ENCODE measurements around the gene SULT1C4.

Gene SULT1C4

GRCh38 chr2:108360776-108361468, 16.8 kb upstream of the SULT1C4 start:
- FAIRE-seq (no peak), DNase-seq (ENCODE audit: insufficient read length) (no peak)
- no peak for TF ChIP-seq POLR2AphosphoS5 (IDR thresholded peaks at IDR 0.05; ENCODE audit: low read depth, low read length)
- TF ChIP-seq POLR2A (IDR thresholded peaks at IDR 0.05; ENCODE audit: low read depth, low read length), result no peak
- TF ChIP-seq TAF1 (IDR thresholded peaks at IDR 0.05; ENCODE audit: borderline replicate concordance, low read depth, low read length), result no peak

- FAIRE-seq, result no peak
- no peak for TF ChIP-seq POLR2A (IDR thresholded peaks at IDR 0.05; ENCODE audit: low read depth, low read length)
- no peak for TF ChIP-seq POLR2AphosphoS5 (IDR thresholded peaks at IDR 0.05; ENCODE audit: low read depth, low read length)
- TF ChIP-seq TAF1 (IDR thresholded peaks at IDR 0.05; ENCODE audit: borderline replicate concordance, low read depth, low read length), result no peak
- no peak for DNase-seq (ENCODE audit: insufficient read length)
Measured at GRCh38 chr2:108363024-108363907, 14.5 kb upstream of the SULT1C4 start.

GRCh38 chr2:108363908-108364225, 13.9 kb upstream of the SULT1C4 start:
- DNase-seq (ENCODE audit: insufficient read length), result no peak
- FAIRE-seq, result no peak
- no peak for TF ChIP-seq TAF1 (IDR thresholded peaks at IDR 0.05; ENCODE audit: borderline replicate concordance, low read depth, low read length)

- TF ChIP-seq TAF1 (IDR thresholded peaks at IDR 0.05; ENCODE audit: borderline replicate concordance, low read depth, low read length) (no peak), POLR2AphosphoS5 (IDR thresholded peaks at IDR 0.05; ENCODE audit: low read depth, low read length) (no peak), POLR2A (IDR thresholded peaks at IDR 0.05; ENCODE audit: low read depth, low read length) (no peak)
- FAIRE-seq (no peak), DNase-seq (ENCODE audit: insufficient read length) (no peak)
Measured at GRCh38 chr2:108364676-108365297, 13.0 kb upstream of the SULT1C4 start.

- FAIRE-seq (no peak), DNase-seq (ENCODE audit: insufficient read length) (no peak)
- TF ChIP-seq POLR2AphosphoS5 (IDR thresholded peaks at IDR 0.05; ENCODE audit: low read depth, low read length) (no peak), TAF1 (IDR thresholded peaks at IDR 0.05; ENCODE audit: borderline replicate concordance, low read depth, low read length) (no peak), POLR2A (IDR thresholded peaks at IDR 0.05; ENCODE audit: low read depth, low read length) (no peak)
Measured at GRCh38 chr2:108365656-108366055, 12.1 kb upstream of the SULT1C4 start.

GRCh38 chr2:108367014-108367413, 10.7 kb upstream of the SULT1C4 start:
- TF ChIP-seq TAF1 (IDR thresholded peaks at IDR 0.05; ENCODE audit: borderline replicate concordance, low read depth, low read length), result no peak
- DNase-seq (ENCODE audit: insufficient read length) (no peak), FAIRE-seq (no peak)

GRCh38 chr2:108367561-108368175, 10.1 kb upstream of the SULT1C4 start:
- TF ChIP-seq POLR2A (IDR thresholded peaks at IDR 0.05; ENCODE audit: low read depth, low read length), result no peak
- TF ChIP-seq POLR2AphosphoS5 (IDR thresholded peaks at IDR 0.05; ENCODE audit: low read depth, low read length), result no peak
- no peak for TF ChIP-seq TAF1 (IDR thresholded peaks at IDR 0.05; ENCODE audit: borderline replicate concordance, low read depth, low read length)
- DNase-seq (ENCODE audit: insufficient read length) (no peak), FAIRE-seq (no peak)

- TF ChIP-seq TAF1 (IDR thresholded peaks at IDR 0.05; ENCODE audit: borderline replicate concordance, low read depth, low read length) (no peak), POLR2A (IDR thresholded peaks at IDR 0.05; ENCODE audit: low read depth, low read length) (no peak), POLR2AphosphoS5 (IDR thresholded peaks at IDR 0.05; ENCODE audit: low read depth, low read length) (no peak)
- FAIRE-seq (no peak), DNase-seq (ENCODE audit: insufficient read length) (no peak)
Measured at GRCh38 chr2:108369153-108369552, 8.6 kb upstream of the SULT1C4 start.

GRCh38 chr2:108370080-108370479, 7.7 kb upstream of the SULT1C4 start:
- no peak for DNase-seq (ENCODE audit: insufficient read length)
- TF ChIP-seq TAF1 (IDR thresholded peaks at IDR 0.05; ENCODE audit: borderline replicate concordance, low read depth, low read length) (no peak), POLR2AphosphoS5 (IDR thresholded peaks at IDR 0.05; ENCODE audit: low read depth, low read length) (no peak), POLR2A (IDR thresholded peaks at IDR 0.05; ENCODE audit: low read depth, low read length) (no peak)
- no peak for FAIRE-seq

- TF ChIP-seq POLR2AphosphoS5 (IDR thresholded peaks at IDR 0.05; ENCODE audit: low read depth, low read length) (no peak), POLR2A (IDR thresholded peaks at IDR 0.05; ENCODE audit: low read depth, low read length) (no peak), TAF1 (IDR thresholded peaks at IDR 0.05; ENCODE audit: borderline replicate concordance, low read depth, low read length) (no peak)
- FAIRE-seq, result no peak
- no peak for DNase-seq (ENCODE audit: insufficient read length)
Measured at GRCh38 chr2:108376774-108377173, 980 bp upstream of the SULT1C4 start.

- FAIRE-seq (no peak), DNase-seq (ENCODE audit: insufficient read length) (no peak)
- TF ChIP-seq TAF1 (IDR thresholded peaks at IDR 0.05; ENCODE audit: borderline replicate concordance, low read depth, low read length), result no peak
- no peak for TF ChIP-seq POLR2A (IDR thresholded peaks at IDR 0.05; ENCODE audit: low read depth, low read length)
- TF ChIP-seq POLR2AphosphoS5 (IDR thresholded peaks at IDR 0.05; ENCODE audit: low read depth, low read length), result no peak
Measured at GRCh38 chr2:108377401-108377800, 353 bp upstream of the SULT1C4 start.

Measured in GM12892 (cell line).